SK-N-SH (cell line): ENCODE results near the gene DPEP1.

Experiments
- CHD2 ChIP-seq: fragments of 150-350 bp; IDR thresholded peaks from 2 replicates; pipeline ENCODE4 v1.6.1; 2018; ENCODE audit warnings: low read length; ENCODE audit not compliant: partially characterized antibody
- CTCF ChIP-seq: fragments of 200-600 bp; sonication (generic); IDR thresholded peaks from 2 replicates; pipeline ENCODE4 v1.6.1; 2017; ENCODE audit warnings: antibody characterized with exemption, mild to moderate bottlenecking, moderate library complexity
- EP300 ChIP-seq, 2 experiments: IDR thresholded peaks; 2 replicates each; pipeline versions ENCODE4 v1.4.0 to v1.6.1; 2012; ENCODE audit warnings: borderline replicate concordance in 1 of 2, low read depth in 1 of 2, low read length in 1 of 2
- EZH2phosphoT487 ChIP-seq: fragments of 200-600 bp; sonication (generic); IDR thresholded peaks from 2 replicates; pipeline ENCODE4 v1.6.1; 2017; ENCODE audit warnings: low read depth, mixed run types, mild to moderate bottlenecking, antibody characterized with exemption, moderate library complexity, borderline replicate concordance
- FOXJ3 ChIP-seq: sonication (generic); formaldehyde crosslinking; IDR thresholded peaks from 2 replicates; pipeline ENCODE4 v1.5.1; 2020; ENCODE audit warnings: mild to moderate bottlenecking, missing genetic modification reagents
- MAX ChIP-seq: IDR thresholded peaks from 2 replicates; pipeline ENCODE4 v1.4.0; 2012; ENCODE audit warnings: low read depth
- MEF2A ChIP-seq: IDR thresholded peaks from 2 replicates; pipeline ENCODE4 v1.4.0; 2012; ENCODE audit warnings: low read depth, borderline replicate concordance
- PBX3 ChIP-seq: IDR thresholded peaks from 2 replicates; pipeline ENCODE4; 2012
- POLR2AphosphoS5 ChIP-seq: IDR thresholded peaks from 2 replicates; pipeline ENCODE4 v1.6.1; 2012; ENCODE audit warnings: low read depth, low read length
- RAD21 ChIP-seq: IDR thresholded peaks from 2 replicates; pipeline ENCODE4 v1.6.1; 2012; ENCODE audit warnings: mild to moderate bottlenecking, low read length
- REST ChIP-seq: IDR thresholded peaks from 2 replicates; pipeline ENCODE4 v1.6.1; 2012; ENCODE audit warnings: mild to moderate bottlenecking, low read depth, low read length, moderate library complexity
- TCF12 ChIP-seq: IDR thresholded peaks from 2 replicates; pipeline ENCODE4 v1.4.0; 2012
- USF2 ChIP-seq: fragments of 150-350 bp; IDR thresholded peaks from 2 replicates; pipeline ENCODE4 v1.6.1; 2017; ENCODE audit warnings: antibody characterized with exemption, low read length, low read depth, borderline replicate concordance

- TF ChIP-seq POLR2AphosphoS5 (no peak), MAX (no peak), TCF12 (no peak), EZH2phosphoT487 (no peak), REST (no peak), RAD21 (no peak), EP300 (IDR thresholded peaks at IDR 0.05; ENCODE audit: borderline replicate concordance in 1 of 2, low read depth in 1 of 2, low read length in 1 of 2) (no peak), FOXJ3 (CRISPR knock-in tag) (no peak), MEF2A (no peak), PBX3 (no peak), USF2 (no peak), CTCF (no peak), CHD2 (no peak)
Observed at GRCh38 chr16:89584768-89585549, 28.5 kb upstream of the DPEP1 start.
